SK-N-MC (cell line): ENCODE data around the gene CCDC13.

Experiments used
- EZH2 ChIP-seq: fragments of 200-600 bp; sonication (generic); IDR thresholded peaks from one replicate; pipeline ENCODE4 v1.6.1; 2017; ENCODE audit warnings: antibody characterized with exemption
- POLR2AphosphoS5 ChIP-seq: IDR thresholded peaks from 2 replicates; pipeline ENCODE4 v1.6.1; 2012; ENCODE audit warnings: mild to moderate bottlenecking, low read depth, low read length, borderline replicate concordance

DNA sequence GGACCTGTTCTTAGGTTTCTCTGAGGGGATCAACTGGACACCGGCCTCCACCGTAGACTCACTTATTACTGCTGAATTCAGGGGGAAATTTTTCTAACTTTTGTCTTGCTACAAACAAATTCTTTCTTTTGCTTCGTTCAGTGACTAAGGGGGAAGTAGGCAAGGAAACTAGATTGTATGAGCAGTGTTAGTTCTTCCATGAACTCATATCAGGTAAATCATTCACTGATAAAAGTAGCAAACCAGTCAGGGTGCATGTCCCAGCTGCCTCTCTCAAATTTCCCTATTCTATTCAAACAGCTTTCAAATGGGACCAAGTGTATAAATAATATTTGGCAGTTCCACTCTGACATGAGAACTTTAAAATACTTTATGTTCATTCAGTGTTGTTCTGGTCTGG is 7.3 kb upstream of the CCDC13 start:
- TF ChIP-seq EZH2 (no peak), POLR2AphosphoS5 (no peak)
